ENCODE results near the gene FRMD5.

FRMD5 gene

DNA sequence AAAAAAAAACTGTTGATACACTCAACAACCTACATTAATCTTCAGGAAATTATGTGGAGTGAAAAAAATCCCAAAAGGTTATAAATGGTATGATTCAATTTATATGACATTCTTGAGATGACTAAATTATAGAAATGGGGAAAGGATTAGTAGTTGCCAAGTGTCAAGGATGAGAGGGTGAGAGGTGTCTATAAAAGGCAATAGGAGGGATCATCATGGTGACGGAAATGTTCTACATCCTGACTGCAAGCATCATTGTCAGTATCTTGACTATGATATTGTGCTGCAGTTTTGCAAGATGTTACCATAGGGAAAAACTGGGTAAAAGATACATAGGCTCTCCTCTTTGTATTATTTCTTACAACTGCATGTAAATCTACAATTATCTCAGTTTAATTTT lies 125.6 kb downstream of the FRMD5 start:
- TF ChIP-seq, protein P1, sequence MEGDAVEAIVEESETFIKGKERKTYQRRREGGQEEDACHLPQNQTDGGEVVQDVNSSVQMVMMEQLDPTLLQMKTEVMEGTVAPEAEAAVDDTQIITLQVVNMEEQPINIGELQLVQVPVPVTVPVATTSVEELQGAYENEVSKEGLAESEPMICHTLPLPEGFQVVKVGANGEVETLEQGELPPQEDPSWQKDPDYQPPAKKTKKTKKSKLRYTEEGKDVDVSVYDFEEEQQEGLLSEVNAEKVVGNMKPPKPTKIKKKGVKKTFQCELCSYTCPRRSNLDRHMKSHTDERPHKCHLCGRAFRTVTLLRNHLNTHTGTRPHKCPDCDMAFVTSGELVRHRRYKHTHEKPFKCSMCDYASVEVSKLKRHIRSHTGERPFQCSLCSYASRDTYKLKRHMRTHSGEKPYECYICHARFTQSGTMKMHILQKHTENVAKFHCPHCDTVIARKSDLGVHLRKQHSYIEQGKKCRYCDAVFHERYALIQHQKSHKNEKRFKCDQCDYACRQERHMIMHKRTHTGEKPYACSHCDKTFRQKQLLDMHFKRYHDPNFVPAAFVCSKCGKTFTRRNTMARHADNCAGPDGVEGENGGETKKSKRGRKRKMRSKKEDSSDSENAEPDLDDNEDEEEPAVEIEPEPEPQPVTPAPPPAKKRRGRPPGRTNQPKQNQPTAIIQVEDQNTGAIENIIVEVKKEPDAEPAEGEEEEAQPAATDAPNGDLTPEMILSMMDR (IDR thresholded peaks at IDR 0.05; ENCODE audit: low read depth, low read length) = no peak
- DNase-seq (ENCODE audit: extremely low read depth, low read depth) = no peak

DNA sequence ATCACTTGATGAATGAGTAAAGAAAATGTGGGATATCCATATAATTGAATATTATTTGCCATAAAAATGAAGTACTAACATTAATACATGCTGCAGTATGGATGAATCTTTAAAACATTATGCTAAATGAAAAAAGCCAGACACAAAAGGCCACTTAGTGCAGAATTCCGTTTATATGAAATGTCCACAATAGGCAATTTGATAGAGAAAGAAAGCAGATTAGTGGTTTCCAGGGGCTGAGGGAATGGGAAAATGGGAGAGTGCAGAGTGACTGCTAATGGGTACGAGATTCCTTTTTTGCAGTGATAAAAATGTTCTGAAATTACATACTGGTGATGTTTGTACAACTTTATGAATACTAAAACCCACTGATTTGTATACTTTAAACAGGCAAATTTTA lies 126.7 kb downstream of the FRMD5 start:
- TF ChIP-seq, protein P1 (IDR thresholded peaks at IDR 0.05; ENCODE audit: low read depth, low read length) = no peak
- no peak for DNase-seq (ENCODE audit: extremely low read depth, low read depth)

DNA sequence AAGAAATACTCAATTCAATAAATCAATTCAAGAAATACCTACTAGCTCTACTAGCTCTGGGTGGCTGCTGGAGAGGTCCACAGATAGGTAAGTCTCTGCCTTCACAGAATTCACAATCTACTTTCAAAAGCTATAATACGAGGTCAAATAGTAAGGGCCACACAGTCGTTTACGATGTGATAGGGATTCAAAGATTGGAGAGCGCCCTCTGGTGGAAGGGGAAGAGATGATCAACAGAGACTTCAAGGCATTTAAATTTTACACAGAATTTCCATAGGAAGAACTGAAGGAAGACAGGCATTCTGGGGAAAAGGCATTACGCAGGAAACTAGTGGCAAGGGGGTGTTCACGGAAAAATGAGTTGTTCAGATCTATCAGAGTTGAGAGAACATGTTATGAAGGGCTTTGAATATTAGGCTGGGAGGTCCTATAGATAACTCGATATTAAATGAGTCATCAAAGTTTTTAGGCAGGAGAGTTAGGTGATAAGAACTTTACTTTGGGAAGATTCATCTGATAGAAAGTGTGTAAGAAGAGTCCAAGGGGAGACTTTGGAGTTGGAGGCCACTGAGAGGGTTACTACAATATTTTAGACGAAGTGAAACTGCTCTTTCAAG lies 128.8 kb downstream of the FRMD5 start:
- TF ChIP-seq, protein P1 (IDR thresholded peaks at IDR 0.05; ENCODE audit: low read depth, low read length) = peak; percentile 70
- peak; percentile 23 for DNase-seq (ENCODE audit: extremely low read depth, low read depth)

DNA sequence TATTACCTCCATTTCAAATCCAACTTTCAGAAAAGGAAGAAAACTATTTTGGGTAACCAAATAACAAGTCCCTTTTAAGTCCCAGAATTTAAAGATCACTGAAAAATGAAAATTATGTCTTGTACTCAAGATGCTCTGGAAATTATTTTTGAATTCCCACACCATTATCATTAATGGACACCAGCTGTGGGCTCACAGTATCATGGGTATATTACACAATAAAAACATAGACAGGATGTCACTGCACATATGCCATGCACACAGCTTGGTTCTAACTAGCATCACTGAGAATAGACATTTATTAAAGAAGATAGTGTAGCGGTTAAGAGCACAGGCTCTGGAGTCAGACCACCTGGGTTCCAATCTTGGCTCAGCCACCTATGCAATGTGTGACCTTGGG lies 130.4 kb downstream of the FRMD5 start:
- peak; percentile 14 for DNase-seq (ENCODE audit: extremely low read depth, low read depth)
- TF ChIP-seq, protein P1 (IDR thresholded peaks at IDR 0.05; ENCODE audit: low read depth, low read length) = no peak

DNA sequence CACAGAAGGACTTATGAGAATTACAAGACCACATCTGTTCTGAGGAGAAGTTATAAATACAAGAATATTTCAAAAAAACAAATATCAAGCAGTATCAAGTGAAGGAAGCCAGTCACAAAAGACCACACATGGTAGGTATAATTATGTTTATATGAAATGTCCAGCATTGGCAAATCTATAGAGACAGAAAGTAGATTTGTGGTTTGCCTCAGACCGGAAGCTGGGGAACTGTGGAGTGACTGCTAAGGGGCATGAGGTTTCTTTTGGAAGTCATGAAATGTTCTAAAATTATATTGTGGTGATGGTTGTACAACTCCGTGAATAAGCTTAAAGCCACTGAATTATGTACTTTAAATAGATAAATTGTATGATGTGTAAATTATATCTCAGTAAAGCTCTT lies 136.9 kb downstream of the FRMD5 start:
- TF ChIP-seq, protein P1 (IDR thresholded peaks at IDR 0.05; ENCODE audit: low read depth, low read length) = no peak
- DNase-seq (ENCODE audit: extremely low read depth, low read depth) = peak; percentile 15

DNA sequence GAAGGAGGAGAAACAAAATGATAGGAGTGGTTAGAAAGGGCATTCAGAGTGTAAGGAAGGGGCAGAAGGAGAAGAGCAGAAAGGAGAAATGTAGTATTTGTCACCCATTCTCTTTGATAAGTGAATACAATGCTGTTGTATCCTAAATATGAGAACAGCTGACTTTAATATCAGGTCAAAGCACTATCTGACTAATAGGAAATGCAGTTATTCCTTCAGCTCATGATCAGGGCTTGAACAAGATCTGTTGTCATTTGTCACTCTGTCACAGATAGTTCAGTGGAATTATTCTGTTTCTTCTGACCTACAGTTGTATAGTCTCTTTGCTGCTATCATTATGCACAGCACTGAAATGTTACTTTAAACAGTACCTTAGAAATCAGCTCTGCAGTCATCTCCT lies 149.4 kb downstream of the FRMD5 start:
- TF ChIP-seq, protein P1 (IDR thresholded peaks at IDR 0.05; ENCODE audit: low read depth, low read length) = no peak
- no peak for DNase-seq (ENCODE audit: extremely low read depth, low read depth)

DNA sequence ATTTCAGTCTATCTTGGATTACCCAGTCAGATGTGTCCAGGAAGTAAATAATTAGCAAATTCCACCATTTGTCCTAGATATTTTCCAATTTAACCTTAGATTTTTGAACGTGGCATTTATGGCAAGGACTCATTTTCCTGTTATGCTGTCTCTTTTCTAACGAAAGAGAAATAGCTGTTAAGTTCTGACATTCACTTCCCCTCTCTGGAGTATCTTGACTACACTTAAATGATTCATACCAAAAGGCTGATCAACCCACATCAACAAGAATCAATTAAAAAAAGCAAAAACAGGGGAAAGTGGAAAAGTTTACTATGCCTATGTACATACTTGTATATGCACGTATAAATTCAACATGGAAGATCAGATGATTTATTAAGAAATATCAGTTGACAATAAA lies 149.9 kb downstream of the FRMD5 start:
- DNase-seq (ENCODE audit: extremely low read depth, low read depth) = no peak
- TF ChIP-seq, protein P1 (IDR thresholded peaks at IDR 0.05; ENCODE audit: low read depth, low read length) = no peak

Data from AG09319 (cell line).